T-cell (primary cell): ENCODE data around the gene ASCC2. TPM values are rescaled to one million over a fixed set of nuclear protein-coding genes. Genes with fewer than 3 reads are reported as not detected.

Experiments used
- ATAC-seq, 4 experiments: fragments of 200-7000 bp in 3 of 4; fragments of 150-1000 bp in 1 of 4; cut with Tn5 transposase; replicated peaks in 1 of 4; 1 replicate in 3 of 4; 2 replicates in 1 of 4; pipeline ENCODE4 v1.10.0; 2021; ENCODE audit warnings: moderate library complexity in 3 of 4, mild to moderate bottlenecking in 2 of 4, moderate number of reproducible peaks in 1 of 4
- CTCF ChIA-PET, 2 donors: fragments of 300-600 bp; sonication (Branson Sonifier 250); formaldehyde crosslinking; loops; one replicate each; lab custom pipeline; 2022; ENCODE audit warnings: antibody characterized with exemption in 2 of 2; lab: Charles Lee
- POLR2A ChIA-PET, 2 donors: fragments of 300-600 bp; sonication (Branson Sonifier 250); formaldehyde crosslinking; loops; one replicate each; lab custom pipeline; 2022; ENCODE audit warnings: antibody characterized with exemption in 2 of 2; lab: Charles Lee
- DNase-seq, 35 experiments: peaks; one replicate each; pipeline versions ENCODE4 v3.0.0 to v3.0.0-alpha.2; 2013 to 2023
- H3K27ac ChIP-seq: one replicate; pipeline ENCODE4 v1.5.1; 2013; ENCODE audit warnings: low read length
- H3K27me3 ChIP-seq, 2 experiments: replicated peaks in 1 of 2; 1 replicate in 1 of 2; 2 replicates in 1 of 2; pipeline versions ENCODE4 v1.6.1 to v1.7.0; 2013; ENCODE audit warnings: low read length in 1 of 2, mixed read lengths in 1 of 2; ENCODE audit not compliant: control insufficient read depth in 2 of 2, insufficient read depth in 2 of 2; ENCODE audit errors: extremely low read depth in 1 of 2
- H3K36me3 ChIP-seq, 2 donors: 1 replicate in 1 of 2; 2 replicates in 1 of 2; pipeline versions ENCODE4 v1.6.1 to v1.7.0; 2013; ENCODE audit warnings: low read length in 1 of 2; ENCODE audit not compliant: control insufficient read depth in 2 of 2, insufficient read depth in 1 of 2; ENCODE audit errors: extremely low read depth in 1 of 2
- H3K4me1 ChIP-seq, 2 experiments: 1 replicate in 1 of 2; 2 replicates in 1 of 2; pipeline versions ENCODE4 v1.6.1 to v1.7.0; 2013; ENCODE audit warnings: low read length in 2 of 2, mixed read lengths in 1 of 2; ENCODE audit not compliant: insufficient read depth in 2 of 2, control insufficient read depth in 1 of 2; ENCODE audit errors: extremely low read depth in 1 of 2
- H3K4me3 ChIP-seq, 2 donors: 1 replicate in 1 of 2; 2 replicates in 1 of 2; pipeline versions ENCODE4 v1.5.1 to v1.7.0; 2013; ENCODE audit warnings: mild to moderate bottlenecking in 2 of 2, low read length in 1 of 2, moderate library complexity in 1 of 2; ENCODE audit not compliant: control insufficient read depth in 1 of 2; ENCODE audit errors: extremely low read depth in 1 of 2
- H3K9me3 ChIP-seq: 2 replicates; pipeline ENCODE4 v1.7.0; 2013
- H3K27ac Mint-ChIP-seq, 2 donors: one replicate each; pipeline ENCODE4 v1.8.0; 2020 to 2021; ENCODE audit warnings: mild to moderate bottlenecking in 2 of 2, mixed read lengths in 2 of 2
- H3K27me3 Mint-ChIP-seq, 2 donors: one replicate each; pipeline ENCODE4 v1.8.0; 2021 to 2022; ENCODE audit warnings: mixed read lengths in 2 of 2
- H3K36me3 Mint-ChIP-seq: one replicate; pipeline ENCODE4 v1.8.0; 2021; ENCODE audit warnings: mixed read lengths
- H3K4me1 Mint-ChIP-seq, 3 donors: one replicate each; pipeline ENCODE4 v1.8.0; 2020 to 2022; ENCODE audit warnings: mixed read lengths in 3 of 3, mild to moderate bottlenecking in 1 of 3
- H3K4me3 Mint-ChIP-seq, 3 donors: one replicate each; pipeline ENCODE4 v1.8.0; 2020 to 2022; ENCODE audit warnings: mild to moderate bottlenecking in 3 of 3, mixed read lengths in 3 of 3, moderate library complexity in 3 of 3
- H3K9me3 Mint-ChIP-seq, 3 donors: one replicate each; pipeline ENCODE4 v1.8.0; 2020 to 2022; ENCODE audit warnings: mixed read lengths in 3 of 3
- WGBS: methylation state at CpG from one replicate; pipeline ENCODE4 v1.1.5; 2013; ENCODE audit warnings: missing lambda C conversion rate; ENCODE audit not compliant: insufficient coverage; 5-methylcytosine and 5-hydroxymethylcytosine counted together
- total RNA-seq, 35 experiments: library from RNA in 6 of 35; stranded (reverse) in 6 of 35; fragments of 120-200 nt in 1 of 35; gene quantifications; one replicate each; pipeline versions ENCODE4 v1.2.1 to v1.2.4 and lab custom pipeline; 2013 to 2026

ASCC2 gene
- total RNA-seq, 5 donors from 2014 or later (not counting 1 experiment from before 2014, with no cell fraction given): 80.1 to 94.2 (median 85.7) TPM

GRCh38 chr22:29848111-29848510, 10.0 kb upstream of the ASCC2 start:
- CTCF ChIA-PET: no interaction called here
- Mint-ChIP-seq H3K4me1 (no peaks in the 10 kb centered on the region), H3K4me3 (no peak overlapping the region), H3K27me3 (peaks cover 0 to 3% of the 10 kb centered on the region in 2 donors), H3K9me3 (peaks cover 0 to 4% (median 2%) of the 10 kb centered on the region in 3 donors), H3K27ac (no peak overlapping the region), H3K36me3 (no peaks in the 10 kb centered on the region)
- DNase-seq (no peak), ATAC-seq (no peak)
- no peak overlapping the region for H3K27ac ChIP-seq
- no peaks in the 10 kb centered on the region for H3K27me3 ChIP-seq
- no peaks in the 10 kb centered on the region for H3K4me1 ChIP-seq
- no peaks in the 10 kb centered on the region for H3K9me3 ChIP-seq
- no peak overlapping the region for H3K4me3 ChIP-seq
- WGBS: 90% methylated on average over 1 of the region's 3 CpGs
- no peaks in the 10 kb centered on the region for H3K36me3 ChIP-seq
- POLR2A ChIA-PET: no interaction called here

GRCh38 chr22:29846290-29846689, 8.2 kb upstream of the ASCC2 start:
- no CpG with 5 or more reads among the region's 2 CpGs for WGBS

GRCh38 chr22:29842740-29843139, 4.7 kb upstream of the ASCC2 start:
- Mint-ChIP-seq H3K4me3 (no peak overlapping the region), H3K36me3 (no peaks in the 10 kb centered on the region), H3K9me3 (peaks cover 0 to 4% (median 2%) of the 10 kb centered on the region in 3 donors), H3K27ac (no peak overlapping the region), H3K4me1 (peaks cover 10 to 13% (median 12%) of the 10 kb centered on the region in 3 donors), H3K27me3 (peaks cover 0 to 3% of the 10 kb centered on the region in 2 donors)
- Histone ChIP-seq H3K4me3 (no peak overlapping the region), H3K27me3 (no peaks in the 10 kb centered on the region), H3K27ac (no peak overlapping the region), H3K4me1 (peaks cover 0 to 10% of the 10 kb centered on the region in 2 experiments), H3K9me3 (no peaks in the 10 kb centered on the region), H3K36me3 (no peaks in the 10 kb centered on the region)
- WGBS: 62% methylated on average over 2 of the region's 2 CpGs
- CTCF ChIA-PET: no interaction called here
- ATAC-seq (no peak), DNase-seq (no peak)
- POLR2A ChIA-PET: no interaction called here

More at GRCh38 chr22:29846290-29846689, 8.2 kb upstream of the ASCC2 start:
- Histone ChIP-seq H3K4me3 (no peak overlapping the region), H3K4me1 (no peaks in the 10 kb centered on the region), H3K27me3 (no peaks in the 10 kb centered on the region), H3K36me3 (no peaks in the 10 kb centered on the region), H3K9me3 (no peaks in the 10 kb centered on the region), H3K27ac (no peak overlapping the region)
- Mint-ChIP-seq H3K27me3 (peaks cover 0 to 3% of the 10 kb centered on the region in 2 donors), H3K36me3 (no peaks in the 10 kb centered on the region), H3K9me3 (peaks cover 0 to 4% (median 2%) of the 10 kb centered on the region in 3 donors), H3K4me3 (no peak overlapping the region), H3K27ac (no peak overlapping the region), H3K4me1 (no peaks in the 10 kb centered on the region)
- no peak for DNase-seq
- no peak for ATAC-seq
- ChIA-PET POLR2A (no interaction called here), CTCF (no interaction called here)

GRCh38 chr22:29842172-29842571, 4.1 kb upstream of the ASCC2 start:
- WGBS: no CpG with 5 or more reads among the region's 2 CpGs
- Histone ChIP-seq H3K4me1 (peaks cover 2 to 16% of the 10 kb centered on the region in 2 experiments), H3K27ac (no peak overlapping the region), H3K9me3 (no peaks in the 10 kb centered on the region), H3K4me3 (no peak overlapping the region), H3K27me3 (no peaks in the 10 kb centered on the region), H3K36me3 (no peaks in the 10 kb centered on the region)
- CTCF ChIA-PET: no interaction called here
- no peak overlapping the region for H3K4me3 Mint-ChIP-seq
- H3K4me1 Mint-ChIP-seq: peaks cover 16 to 18% (median 18%) of the 10 kb centered on the region in 3 donors
- no peaks in the 10 kb centered on the region for H3K36me3 Mint-ChIP-seq
- ATAC-seq: no peak
- POLR2A ChIA-PET: no interaction called here
- H3K27me3 Mint-ChIP-seq: peaks cover 0 to 3% of the 10 kb centered on the region in 2 donors
- peaks cover 0 to 4% (median 2%) of the 10 kb centered on the region in 3 donors for H3K9me3 Mint-ChIP-seq
- DNase-seq: no peak
- H3K27ac Mint-ChIP-seq: no peak overlapping the region

GRCh38 chr22:29840498-29840897, 2.4 kb upstream of the ASCC2 start:
- Histone ChIP-seq H3K36me3 (peaks cover 0 to 3% of the 10 kb centered on the region in 2 donors), H3K27ac (no peak overlapping the region), H3K4me3 (no peak overlapping the region), H3K27me3 (no peaks in the 10 kb centered on the region), H3K4me1 (peaks cover 2 to 29% of the 10 kb centered on the region in 2 experiments), H3K9me3 (no peaks in the 10 kb centered on the region)
- CTCF ChIA-PET: no interaction called here
- POLR2A ChIA-PET: no interaction called here
- Mint-ChIP-seq H3K36me3 (peaks cover 6% of the 10 kb centered on the region), H3K9me3 (peaks cover 0 to under 1% (median 0%) of the 10 kb centered on the region in 3 donors), H3K4me1 (peaks cover 31 to 33% (median 33%) of the 10 kb centered on the region in 3 donors), H3K27ac (no peak overlapping the region), H3K4me3 (no peak overlapping the region), H3K27me3 (peaks cover 0 to under 1% of the 10 kb centered on the region in 2 donors)
- DNase-seq: peak in 2 of 35 experiments; percentile 4 to 5
- no peak for ATAC-seq

- no peak for ATAC-seq
- no peak overlapping the region for H3K4me3 ChIP-seq
- H3K4me3 Mint-ChIP-seq: peak overlapping the region; percentile 90 to 93 (median 90)
These were observed 965 bp upstream of the ASCC2 start for GRCh38 chr22:29839039-29839438.

More at GRCh38 chr22:29839039-29839438, 965 bp upstream of the ASCC2 start:
- WGBS: no CpG with 5 or more reads among the region's 1 CpG
- Mint-ChIP-seq H3K27me3 (no peaks in the 10 kb centered on the region), H3K36me3 (peaks cover 10% of the 10 kb centered on the region), H3K4me1 (peaks cover 35 to 40% (median 39%) of the 10 kb centered on the region in 3 donors), H3K9me3 (no peaks in the 10 kb centered on the region), H3K27ac (peak overlapping the region; percentile 97 to 99)
- DNase-seq: peak in 1 of 35 experiments; percentile 13
- POLR2A ChIA-PET: no interaction called here
- Histone ChIP-seq H3K27ac (peak overlapping the region; percentile 84), H3K9me3 (no peaks in the 10 kb centered on the region), H3K36me3 (peaks cover 5 to 6% of the 10 kb centered on the region in 2 donors), H3K4me1 (peaks cover 2 to 29% of the 10 kb centered on the region in 2 experiments), H3K27me3 (no peaks in the 10 kb centered on the region)
- CTCF ChIA-PET: no interaction called here
